ENCODE measurements around the gene RBM44.

Gene RBM44

DNA sequence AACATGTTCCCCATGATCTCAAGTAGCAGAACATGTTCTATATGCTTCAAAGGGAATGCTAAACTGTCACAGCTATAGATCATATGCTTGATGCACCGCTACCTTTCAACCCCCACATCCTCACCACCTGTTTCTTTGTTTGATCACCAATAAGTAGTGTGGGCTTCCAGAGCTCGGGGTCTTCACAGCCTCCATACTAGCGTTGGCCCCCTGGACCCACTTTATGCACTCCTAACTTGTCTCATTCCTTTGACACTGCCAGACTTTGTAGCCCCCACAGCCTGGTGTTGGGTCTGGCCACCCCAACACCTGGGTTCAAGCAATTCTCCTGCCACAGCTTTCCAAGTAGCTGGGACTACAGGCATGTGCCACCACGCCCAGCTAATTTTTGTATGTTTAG is 11.6 kb upstream of the RBM44 start:
- TF ChIP-seq, protein P1, sequence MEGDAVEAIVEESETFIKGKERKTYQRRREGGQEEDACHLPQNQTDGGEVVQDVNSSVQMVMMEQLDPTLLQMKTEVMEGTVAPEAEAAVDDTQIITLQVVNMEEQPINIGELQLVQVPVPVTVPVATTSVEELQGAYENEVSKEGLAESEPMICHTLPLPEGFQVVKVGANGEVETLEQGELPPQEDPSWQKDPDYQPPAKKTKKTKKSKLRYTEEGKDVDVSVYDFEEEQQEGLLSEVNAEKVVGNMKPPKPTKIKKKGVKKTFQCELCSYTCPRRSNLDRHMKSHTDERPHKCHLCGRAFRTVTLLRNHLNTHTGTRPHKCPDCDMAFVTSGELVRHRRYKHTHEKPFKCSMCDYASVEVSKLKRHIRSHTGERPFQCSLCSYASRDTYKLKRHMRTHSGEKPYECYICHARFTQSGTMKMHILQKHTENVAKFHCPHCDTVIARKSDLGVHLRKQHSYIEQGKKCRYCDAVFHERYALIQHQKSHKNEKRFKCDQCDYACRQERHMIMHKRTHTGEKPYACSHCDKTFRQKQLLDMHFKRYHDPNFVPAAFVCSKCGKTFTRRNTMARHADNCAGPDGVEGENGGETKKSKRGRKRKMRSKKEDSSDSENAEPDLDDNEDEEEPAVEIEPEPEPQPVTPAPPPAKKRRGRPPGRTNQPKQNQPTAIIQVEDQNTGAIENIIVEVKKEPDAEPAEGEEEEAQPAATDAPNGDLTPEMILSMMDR (IDR thresholded peaks at IDR 0.05), result no peak
- no peak for DNase-seq (ENCODE audit: low spot score)
- Histone ChIP-seq H3K27ac (no peak overlapping the region), H3K4me3 (no peak overlapping the region)

GRCh38 chr2:237790353-237790752 is 8.2 kb upstream of the RBM44 start:
- Histone ChIP-seq H3K4me3 (no peak overlapping the region), H3K27ac (no peak overlapping the region)
- DNase-seq (ENCODE audit: low spot score), result no peak
- TF ChIP-seq, protein P1 (IDR thresholded peaks at IDR 0.05), result no peak

DNA sequence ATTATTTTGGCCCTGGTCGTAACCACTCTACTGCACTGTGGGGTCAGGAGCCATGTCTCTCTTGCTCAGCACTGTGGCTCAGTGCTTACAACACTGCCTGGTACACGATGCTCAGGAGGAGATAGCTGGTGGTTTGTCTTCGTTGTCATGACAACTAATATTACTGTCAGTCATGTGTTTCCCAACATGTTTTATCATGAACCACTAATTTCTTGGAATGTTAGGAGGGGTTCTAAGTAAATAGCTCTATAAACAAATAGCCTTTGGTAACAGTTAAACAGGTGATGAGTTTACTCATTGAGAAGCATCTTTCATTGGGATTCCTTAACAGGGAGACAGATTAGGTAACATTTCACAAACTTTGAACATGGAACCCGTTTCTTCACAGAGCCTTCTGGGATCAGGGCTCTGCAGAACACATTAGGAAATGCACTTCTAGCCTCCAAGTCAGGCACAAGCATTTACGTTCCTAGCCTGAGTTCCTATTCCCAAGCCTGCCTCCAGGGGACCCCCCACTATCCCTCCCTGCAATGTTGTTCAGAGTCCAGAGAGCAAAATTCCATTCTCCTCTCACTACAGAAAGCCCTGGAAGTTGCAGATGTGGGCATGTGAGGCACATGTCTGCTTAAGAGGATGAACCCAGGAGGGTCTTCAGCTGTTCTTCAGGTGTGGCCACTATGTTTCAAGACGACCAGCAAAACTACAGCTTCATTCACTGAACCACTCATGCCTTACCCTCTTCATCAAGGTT is 6.4 kb upstream of the RBM44 start:
- TF ChIP-seq, protein P1 (IDR thresholded peaks at IDR 0.05), result no peak
- Histone ChIP-seq H3K4me3 (no peak overlapping the region), H3K27ac (no peak overlapping the region)
- DNase-seq (ENCODE audit: low spot score), result no peak

DNA sequence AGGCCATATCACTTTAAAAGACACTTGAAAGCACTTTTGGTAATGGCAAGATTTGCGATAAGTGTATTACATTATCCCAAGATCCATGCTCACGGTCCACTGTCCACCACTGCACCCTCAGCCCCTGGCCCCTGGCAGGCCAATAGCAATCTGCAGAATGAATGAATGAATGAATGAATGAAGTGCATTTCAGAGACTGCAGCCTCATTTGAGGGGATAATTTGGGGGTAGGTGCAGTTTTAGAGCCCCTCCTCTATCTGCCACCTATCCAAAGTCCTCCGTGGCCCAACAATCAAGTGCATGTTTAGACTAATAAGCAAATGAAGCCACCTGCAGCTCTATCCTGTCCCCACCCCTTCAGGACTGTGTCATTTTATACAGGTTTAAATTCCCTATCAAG is 1.3 kb upstream of the RBM44 start:
- Histone ChIP-seq H3K27ac (no peak overlapping the region), H3K4me3 (no peak overlapping the region)
- TF ChIP-seq, protein P1 (IDR thresholded peaks at IDR 0.05), result no peak
- DNase-seq (ENCODE audit: low spot score), result no peak

DNA sequence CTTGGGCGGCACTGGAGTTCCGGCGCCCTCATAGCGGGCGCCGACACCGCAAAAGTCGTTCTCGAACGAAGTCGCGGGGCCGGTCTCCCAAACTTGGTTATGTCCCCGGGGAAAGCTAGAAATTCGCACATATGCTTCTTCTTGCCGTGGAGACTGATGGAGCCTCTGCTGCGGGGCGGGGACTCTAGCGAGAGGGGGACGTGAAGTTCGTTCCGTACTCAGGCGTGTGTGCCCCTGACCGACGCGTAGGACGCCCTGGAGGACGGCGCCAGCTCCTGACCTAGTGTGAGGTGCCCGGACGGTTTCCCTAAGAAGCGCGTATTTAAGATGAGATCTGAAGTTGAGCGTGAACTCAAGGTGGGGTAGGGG is 465 bp downstream of the RBM44 start:
- H3K4me3 ChIP-seq, result no peak overlapping the region
- TF ChIP-seq, protein P1 (IDR thresholded peaks at IDR 0.05), result no peak
- no peak for DNase-seq (ENCODE audit: low spot score)
- no peak overlapping the region for H3K27ac ChIP-seq

DNA sequence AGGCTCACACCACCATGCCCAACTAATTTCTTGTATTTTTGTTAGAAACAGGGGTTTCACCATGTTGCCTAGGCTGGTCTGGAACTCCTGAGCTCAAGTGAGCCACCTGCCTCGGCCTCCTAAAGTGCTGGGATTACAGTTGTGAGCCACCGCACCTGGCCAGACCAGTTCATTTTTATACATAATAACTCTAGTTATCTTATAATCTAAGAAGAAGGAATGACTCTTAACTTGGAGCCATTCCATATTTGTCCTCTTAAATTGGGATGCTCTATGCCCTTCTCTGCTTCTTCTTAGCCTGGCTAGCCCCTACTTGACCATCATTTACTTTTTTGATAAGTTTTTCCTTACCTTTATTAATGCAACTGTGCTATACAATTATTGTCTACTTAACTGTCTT is 2.9 kb downstream of the RBM44 start:
- Histone ChIP-seq H3K27ac (no peak overlapping the region), H3K4me3 (no peak overlapping the region)
- TF ChIP-seq, protein P1 (IDR thresholded peaks at IDR 0.05), result no peak
- no peak for DNase-seq (ENCODE audit: low spot score)

DNA sequence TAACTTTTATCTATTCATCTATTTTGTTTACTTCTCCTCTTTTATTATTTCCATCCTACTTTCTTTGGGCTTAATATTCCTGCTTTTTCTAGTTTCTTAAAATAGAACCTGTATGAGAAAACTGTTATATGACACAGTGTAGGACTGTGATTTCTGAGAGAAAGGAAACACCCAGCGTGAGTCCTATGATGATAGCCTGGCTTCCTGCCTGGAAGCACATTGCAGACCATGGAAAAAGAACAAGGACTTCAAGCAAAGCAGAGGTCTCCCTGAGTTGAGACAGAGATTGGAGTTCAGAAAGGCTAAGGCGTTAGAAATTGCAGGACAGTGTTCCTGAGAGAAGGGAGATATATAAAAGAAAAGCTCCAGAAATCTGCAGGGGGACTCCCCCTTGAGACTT is 7.8 kb downstream of the RBM44 start:
- DNase-seq (ENCODE audit: low spot score), result no peak
- H3K27ac ChIP-seq, result no peak overlapping the region
- TF ChIP-seq, protein P1 (IDR thresholded peaks at IDR 0.05), result no peak
- no peak overlapping the region for H3K4me3 ChIP-seq
